Keratinocyte (primary cell): ENCODE results near the gene MAS1L. TPM values are rescaled to one million over a fixed set of nuclear protein-coding genes. Genes with fewer than 3 reads are reported as not detected.

Experiments used
- DNase-seq: peaks from one replicate; pipeline ENCODE4 v3.0.0-alpha.2; 2011; ENCODE audit warnings: low read depth, missing footprints, low spot score
- FAIRE-seq: peaks from 2 replicates; lab custom pipeline; 2011; peaks lifted over from hg19 to GRCh38; lab: Jason Lieb, UNC
- H2AFZ ChIP-seq: 2 replicates; pipeline ENCODE4 v1.6.0; 2012; ENCODE audit warnings: low read length, control low read depth, inconsistent platforms; ENCODE audit not compliant: control insufficient read depth
- H3K27ac ChIP-seq: 2 replicates; pipeline ENCODE4 v1.5.1; 2011; ENCODE audit warnings: low read length; ENCODE audit not compliant: control insufficient read depth, insufficient read depth
- H3K27me3 ChIP-seq: 3 replicates; pipeline ENCODE4 v1.6.0; 2011; ENCODE audit warnings: low read length; ENCODE audit not compliant: control insufficient read depth, insufficient read depth; ENCODE audit errors: extremely low read depth
- H3K36me3 ChIP-seq, 2 experiments: 2 replicates in 1 of 2; 3 replicates in 1 of 2; pipeline ENCODE4 v1.5.1; 2011; ENCODE audit warnings: low read length in 2 of 2, mild to moderate bottlenecking in 1 of 2; ENCODE audit not compliant: control insufficient read depth in 2 of 2, insufficient read depth in 2 of 2; ENCODE audit errors: extremely low read depth in 1 of 2
- H3K4me1 ChIP-seq: 3 replicates; pipeline ENCODE4 v1.5.1; 2011; ENCODE audit warnings: low read length; ENCODE audit not compliant: control insufficient read depth, insufficient read depth; ENCODE audit errors: extremely low read depth
- H3K4me2 ChIP-seq: 3 replicates; pipeline ENCODE4 v1.6.0; 2011; ENCODE audit warnings: low read depth, low read length; ENCODE audit not compliant: control insufficient read depth, insufficient read depth; ENCODE audit errors: extremely low read depth
- H3K4me3 ChIP-seq, 3 experiments: fragments of 200-600 bp in 1 of 3; sonication (generic) in 1 of 3; 2 replicates in 2 of 3; 3 replicates in 1 of 3; pipeline ENCODE4 v1.5.1; 2011 to 2016; ENCODE audit warnings: low read length in 3 of 3, mild to moderate bottlenecking in 3 of 3, control low read depth in 2 of 3, inconsistent platforms in 1 of 3, low read depth in 1 of 3, mixed read lengths in 1 of 3, mixed run types in 1 of 3, moderate library complexity in 1 of 3; ENCODE audit not compliant: control insufficient read depth in 2 of 3, insufficient read depth in 2 of 3; ENCODE audit errors: extremely low read depth in 1 of 3
- H3K79me2 ChIP-seq: 2 replicates; pipeline ENCODE4 v1.6.0; 2012; ENCODE audit warnings: low read length; ENCODE audit not compliant: control insufficient read depth, insufficient read depth
- H3K9ac ChIP-seq: 3 replicates; pipeline ENCODE4 v1.6.0; 2011; ENCODE audit warnings: low read length; ENCODE audit not compliant: control insufficient read depth, insufficient read depth; ENCODE audit errors: extremely low read depth
- H3K9me1 ChIP-seq: 3 replicates; pipeline ENCODE4 v1.6.0; 2011; ENCODE audit warnings: low read length; ENCODE audit not compliant: control insufficient read depth, insufficient read depth; ENCODE audit errors: extremely low read depth
- H3K9me3 ChIP-seq: 2 replicates; pipeline ENCODE4 v1.5.1; 2012; ENCODE audit warnings: low read depth, low read length; ENCODE audit not compliant: control insufficient read depth
- H4K20me1 ChIP-seq: 3 replicates; pipeline ENCODE4 v1.6.0; 2011; ENCODE audit warnings: low read length; ENCODE audit not compliant: control insufficient read depth, insufficient read depth; ENCODE audit errors: extremely low read depth
- EZH2 ChIP-seq: IDR thresholded peaks from one replicate; pipeline ENCODE4 v1.6.1; 2012; ENCODE audit warnings: inconsistent platforms, mild to moderate bottlenecking, low read length, moderate library complexity
- dilution Hi-C: fragments of 300-500 bp; cut with MboI; formaldehyde crosslinking; loops from one replicate; pipeline ENCODE4 v1.7.0; 2020; ENCODE audit warnings: low sequenced_read_pairs; ENCODE audit not compliant: extremely low pct_ligation_motif_present
- polyA plus RNA-seq, 5 experiments: library from polyadenylated mRNA; depleted of rRNA in 3 of 5; stranded (reverse) in 3 of 5; stranded (forward) in 1 of 5; unstranded in 1 of 5; fragments of >200 nt; gene quantifications; 1 replicate in 1 of 5; 2 replicates in 3 of 5; 3 replicates in 1 of 5; pipeline versions ENCODE4 v1.2.1 to v1.2.3, GENCODE V29; 2011 to 2012; ENCODE audit warnings: missing spikeins in 2 of 5, low read depth in 1 of 5, low replicate concordance in 1 of 5
- TF ChIP-seq, protein P1 (sequence below), 3 experiments: IDR thresholded peaks in 1 of 3; conservative IDR thresholded peaks in 1 of 3; optimal IDR thresholded peaks in 1 of 3; 2 replicates in 2 of 3; 3 replicates in 1 of 3; pipeline versions ENCODE3 to v1.5.1; 2011; ENCODE audit warnings: low read length in 3 of 3, mild to moderate bottlenecking in 3 of 3, moderate library complexity in 2 of 3, control low read depth in 1 of 3, inconsistent platforms in 1 of 3; ENCODE audit not compliant: insufficient read depth in 2 of 3; ENCODE audit errors: extremely low read depth in 1 of 3

Gene MAS1L
- polyA plus RNA-seq, 1 donor (not counting 4 experiments of a cell fraction or from before 2014, with no cell fraction given), result not detected

- DNase-seq, result no peak
- Histone ChIP-seq H4K20me1 (no peaks in the 10 kb centered on the region), H3K4me2 (no peak overlapping the region), H2AFZ (no peak overlapping the region), H3K27ac (no peak overlapping the region), H3K36me3 (no peaks in the 10 kb centered on the region), H3K9ac (no peak overlapping the region), H3K4me1 (no peaks in the 10 kb centered on the region), H3K9me1 (no peaks in the 10 kb centered on the region), H3K9me3 (no peaks in the 10 kb centered on the region), H3K4me3 (no peak overlapping the region), H3K27me3 (no peaks in the 10 kb centered on the region), H3K79me2 (no peaks in the 10 kb centered on the region)
- dilution Hi-C loops, result no loop called here
- FAIRE-seq, result no peak
- TF ChIP-seq, protein P1, sequence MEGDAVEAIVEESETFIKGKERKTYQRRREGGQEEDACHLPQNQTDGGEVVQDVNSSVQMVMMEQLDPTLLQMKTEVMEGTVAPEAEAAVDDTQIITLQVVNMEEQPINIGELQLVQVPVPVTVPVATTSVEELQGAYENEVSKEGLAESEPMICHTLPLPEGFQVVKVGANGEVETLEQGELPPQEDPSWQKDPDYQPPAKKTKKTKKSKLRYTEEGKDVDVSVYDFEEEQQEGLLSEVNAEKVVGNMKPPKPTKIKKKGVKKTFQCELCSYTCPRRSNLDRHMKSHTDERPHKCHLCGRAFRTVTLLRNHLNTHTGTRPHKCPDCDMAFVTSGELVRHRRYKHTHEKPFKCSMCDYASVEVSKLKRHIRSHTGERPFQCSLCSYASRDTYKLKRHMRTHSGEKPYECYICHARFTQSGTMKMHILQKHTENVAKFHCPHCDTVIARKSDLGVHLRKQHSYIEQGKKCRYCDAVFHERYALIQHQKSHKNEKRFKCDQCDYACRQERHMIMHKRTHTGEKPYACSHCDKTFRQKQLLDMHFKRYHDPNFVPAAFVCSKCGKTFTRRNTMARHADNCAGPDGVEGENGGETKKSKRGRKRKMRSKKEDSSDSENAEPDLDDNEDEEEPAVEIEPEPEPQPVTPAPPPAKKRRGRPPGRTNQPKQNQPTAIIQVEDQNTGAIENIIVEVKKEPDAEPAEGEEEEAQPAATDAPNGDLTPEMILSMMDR (optimal IDR thresholded peaks at IDR 0.05 in 1 of 3, IDR thresholded peaks at IDR 0.05 in 1 of 3, conservative IDR thresholded peaks at IDR 0.05 in 1 of 3; ENCODE audit: extremely low read depth in 1 of 3, insufficient read depth in 2 of 3, low read length in 3 of 3), result no peak
- TF ChIP-seq EZH2, result no peak
Measured at GRCh38 chr6:29494131-29494530, 6.4 kb upstream of the MAS1L start.

GRCh38 chr6:29493261-29493660, 5.5 kb upstream of the MAS1L start:
- Histone ChIP-seq H3K27me3 (no peaks in the 10 kb centered on the region), H3K36me3 (no peaks in the 10 kb centered on the region), H3K4me2 (no peak overlapping the region), H2AFZ (no peak overlapping the region), H3K27ac (no peak overlapping the region), H4K20me1 (no peaks in the 10 kb centered on the region), H3K4me3 (no peak overlapping the region), H3K4me1 (no peaks in the 10 kb centered on the region), H3K9ac (no peak overlapping the region), H3K9me3 (no peaks in the 10 kb centered on the region), H3K9me1 (no peaks in the 10 kb centered on the region), H3K79me2 (no peaks in the 10 kb centered on the region)
- FAIRE-seq (no peak), DNase-seq (no peak)
- TF ChIP-seq, protein P1 (optimal IDR thresholded peaks at IDR 0.05 in 1 of 3, IDR thresholded peaks at IDR 0.05 in 1 of 3, conservative IDR thresholded peaks at IDR 0.05 in 1 of 3; ENCODE audit: extremely low read depth in 1 of 3, insufficient read depth in 2 of 3, low read length in 3 of 3), result no peak
- no peak for TF ChIP-seq EZH2
- dilution Hi-C loops, result no loop called here
